ENCODE data around the gene ELAVL2. TPM values are rescaled to one million over a fixed set of nuclear protein-coding genes. Genes with fewer than 3 reads are reported as not detected.
A peak's percentile ranks its signal among the peaks of the same experiment; 100 is the strongest.

ELAVL2 gene
- polyA plus RNA-seq, 6 donors from 2014 or later = not detected

- DNase-seq = no peak
- Mint-ChIP-seq H3K4me1 (peaks cover 4 to 5% (median 4%) of the 10 kb centered on the region in 3 donors), H3K9me3 (peaks cover 1 to 21% (median 5%) of the 10 kb centered on the region in 7 donors), H3K4me3 (no peak overlapping the region), H3K36me3 (no peaks in the 10 kb centered on the region), H3K27ac (no peak overlapping the region), H3K27me3 (peaks cover 33 to 37% (median 35%) of the 10 kb centered on the region in 3 donors)
- ATAC-seq (ENCODE audit: low read depth in 2 of 2) = no peak
Measured at GRCh38 chr9:23829580-23830475, 3.8 kb upstream of the ELAVL2 start.

GRCh38 chr9:23825700-23826099 is 340 bp downstream of the ELAVL2 start:
- Mint-ChIP-seq H3K4me3 (no peak overlapping the region), H3K4me1 (no peaks in the 10 kb centered on the region), H3K27me3 (peaks cover 23 to 41% (median 39%) of the 10 kb centered on the region in 3 donors), H3K27ac (no peak overlapping the region), H3K9me3 (peaks cover 1 to 36% (median 10%) of the 10 kb centered on the region in 7 donors), H3K36me3 (peaks cover 0 to 5% of the 10 kb centered on the region in 2 donors)
- DNase-seq (no peak), ATAC-seq (ENCODE audit: low read depth in 2 of 2) (no peak)

- H3K4me1 Mint-ChIP-seq = no peaks in the 10 kb centered on the region
- H3K36me3 Mint-ChIP-seq = peaks cover 0 to 5% of the 10 kb centered on the region in 2 donors
- peaks cover 1 to 36% (median 8%) of the 10 kb centered on the region in 7 donors for H3K9me3 Mint-ChIP-seq
- H3K4me3 Mint-ChIP-seq = no peak overlapping the region
- H3K27me3 Mint-ChIP-seq = peaks cover 18 to 39% (median 34%) of the 10 kb centered on the region in 3 donors
- H3K27ac Mint-ChIP-seq = no peak overlapping the region
- DNase-seq (no peak), ATAC-seq (ENCODE audit: low read depth in 2 of 2) (no peak)
Measured at GRCh38 chr9:23824830-23825591, 1.0 kb downstream of the ELAVL2 start.

- ATAC-seq (ENCODE audit: low read depth in 2 of 2) (no peak), DNase-seq (no peak)
- Mint-ChIP-seq H3K9me3 (peaks cover 3 to 38% (median 8%) of the 10 kb centered on the region in 7 donors), H3K27me3 (peaks cover 19 to 38% (median 26%) of the 10 kb centered on the region in 3 donors), H3K36me3 (peaks cover 0 to 5% of the 10 kb centered on the region in 2 donors), H3K4me1 (no peaks in the 10 kb centered on the region), H3K27ac (peak overlapping the region in 1 of 6 donors; percentile 68), H3K4me3 (peak overlapping the region in 1 of 8 donors; percentile 27)
Measured at GRCh38 chr9:23823986-23824829, 1.8 kb downstream of the ELAVL2 start.

GRCh38 chr9:23823269-23823668 is 2.8 kb downstream of the ELAVL2 start:
- Mint-ChIP-seq H3K36me3 (peaks cover 0 to 5% of the 10 kb centered on the region in 2 donors), H3K27ac (no peak overlapping the region), H3K27me3 (peaks cover 25 to 42% (median 29%) of the 10 kb centered on the region in 3 donors), H3K4me1 (no peaks in the 10 kb centered on the region), H3K4me3 (no peak overlapping the region), H3K9me3 (peaks cover 1 to 32% (median 5%) of the 10 kb centered on the region in 7 donors)
- DNase-seq (no peak), ATAC-seq (ENCODE audit: low read depth in 2 of 2) (no peak)

- peaks cover 0 to 5% of the 10 kb centered on the region in 2 donors for H3K36me3 Mint-ChIP-seq
Measured at GRCh38 chr9:23822261-23823169, 3.5 kb downstream of the ELAVL2 start.

GRCh38 chr9:23821375-23822181 is 4.5 kb downstream of the ELAVL2 start:
- peaks cover 25 to 45% (median 30%) of the 10 kb centered on the region in 3 donors for H3K27me3 Mint-ChIP-seq
- H3K4me3 Mint-ChIP-seq = no peak overlapping the region

More at GRCh38 chr9:23822261-23823169, 3.5 kb downstream of the ELAVL2 start:
- DNase-seq (no peak), ATAC-seq (ENCODE audit: low read depth in 2 of 2) (no peak)
- Mint-ChIP-seq H3K9me3 (peaks cover 1 to 25% (median 5%) of the 10 kb centered on the region in 7 donors), H3K27me3 (peaks cover 25 to 45% (median 30%) of the 10 kb centered on the region in 3 donors), H3K4me3 (no peak overlapping the region), H3K27ac (no peak overlapping the region), H3K4me1 (no peaks in the 10 kb centered on the region)

GRCh38 chr9:23820451-23821374 is 5.3 kb downstream of the ELAVL2 start:
- Mint-ChIP-seq H3K4me1 (no peaks in the 10 kb centered on the region), H3K4me3 (no peak overlapping the region), H3K36me3 (peaks cover 0 to 5% of the 10 kb centered on the region in 2 donors), H3K27ac (no peak overlapping the region), H3K27me3 (peaks cover 25 to 45% (median 30%) of the 10 kb centered on the region in 3 donors), H3K9me3 (peaks cover 1 to 21% (median 6%) of the 10 kb centered on the region in 7 donors)
- ATAC-seq (ENCODE audit: low read depth in 2 of 2) (no peak), DNase-seq (no peak)

More at GRCh38 chr9:23821375-23822181, 4.5 kb downstream of the ELAVL2 start:
- peaks cover 1 to 21% (median 6%) of the 10 kb centered on the region in 7 donors for H3K9me3 Mint-ChIP-seq
- ATAC-seq (ENCODE audit: low read depth in 2 of 2) = no peak
- no peaks in the 10 kb centered on the region for H3K4me1 Mint-ChIP-seq
- DNase-seq = no peak
- H3K27ac Mint-ChIP-seq = no peak overlapping the region
- H3K36me3 Mint-ChIP-seq = peaks cover 0 to 5% of the 10 kb centered on the region in 2 donors

GRCh38 chr9:23819403-23819802 is 6.6 kb downstream of the ELAVL2 start:
- Mint-ChIP-seq H3K27ac (no peak overlapping the region), H3K36me3 (peaks cover 0 to 5% of the 10 kb centered on the region in 2 donors), H3K4me1 (no peaks in the 10 kb centered on the region), H3K4me3 (no peak overlapping the region), H3K9me3 (peaks cover 1 to 26% (median 6%) of the 10 kb centered on the region in 7 donors), H3K27me3 (peaks cover 25 to 46% (median 30%) of the 10 kb centered on the region in 3 donors)
- ATAC-seq (ENCODE audit: low read depth in 2 of 2) (no peak), DNase-seq (no peak)

GRCh38 chr9:23814243-23814642 is 11.8 kb downstream of the ELAVL2 start:
- Mint-ChIP-seq H3K9me3 (peaks cover 0 to 5% (median 2%) of the 10 kb centered on the region in 7 donors), H3K4me1 (no peaks in the 10 kb centered on the region), H3K27me3 (peaks cover 7 to 18% (median 11%) of the 10 kb centered on the region in 3 donors), H3K4me3 (no peak overlapping the region), H3K36me3 (no peaks in the 10 kb centered on the region), H3K27ac (no peak overlapping the region)
- no peak for ATAC-seq (ENCODE audit: low read depth in 2 of 2)
- DNase-seq = no peak

Data from naive B cell (primary cell).